Stimulated activated CD4-positive, alpha-beta T cell treated with anti-CD3 and anti-CD28 coated beads, Interleukin-12 subunit alpha, Interleukin-12 subunit beta, amount 100 ng/mL, for 24 hours (primary cell): ENCODE measurements around the gene GPRC5A.

Experiments used
- DNase-seq, 2 experiments: peaks; one replicate each; pipeline ENCODE4 v3.0.0-alpha.2; 2020; ENCODE audit warnings: low read depth in 2 of 2

The GPRC5A gene

GRCh38 chr12:12939888-12940287 is 48.5 kb downstream of the GPRC5A start:
- no peak for DNase-seq

GRCh38 chr12:12941450-12942350 is 50.3 kb downstream of the GPRC5A start:
- DNase-seq = no peak

- DNase-seq = no peak
Observed at GRCh38 chr12:12943586-12944260, 52.4 kb downstream of the GPRC5A start.

GRCh38 chr12:12945591-12945990 is 54.2 kb downstream of the GPRC5A start:
- no peak for DNase-seq

- DNase-seq = no peak
Observed at GRCh38 chr12:12946686-12947355, 55.5 kb downstream of the GPRC5A start.

GRCh38 chr12:12947902-12948301 is 56.5 kb downstream of the GPRC5A start:
- no peak for DNase-seq

- no peak for DNase-seq
Observed at GRCh38 chr12:12951504-12951903, 60.1 kb downstream of the GPRC5A start.

- DNase-seq = no peak
Observed at GRCh38 chr12:12952036-12952435, 60.7 kb downstream of the GPRC5A start, which contains the start of gene GPRC5D. GPRC5D (minus strand) TSS chr12:12952170; CDS start chr12:12950384, 1,786 bp downstream.

GRCh38 chr12:12954356-12954755 is 63.0 kb downstream of the GPRC5A start:
- no peak for DNase-seq

- DNase-seq = no peak
Observed at GRCh38 chr12:12954878-12955625, 63.7 kb downstream of the GPRC5A start.

GRCh38 chr12:12958886-12959285 is 67.5 kb downstream of the GPRC5A start:
- DNase-seq = no peak

- DNase-seq = no peak
Observed at GRCh38 chr12:12960639-12961209, 69.4 kb downstream of the GPRC5A start.

- DNase-seq = no peak
Observed at GRCh38 chr12:12964255-12964654, 72.9 kb downstream of the GPRC5A start.

GRCh38 chr12:12965836-12966235 is 74.5 kb downstream of the GPRC5A start:
- no peak for DNase-seq
